Osteoblast (primary cell): ENCODE measurements around the gene BRPF3. TPM values are rescaled to one million over a fixed set of nuclear protein-coding genes. Genes with fewer than 3 reads are reported as not detected.

Experiments used
- DNase-seq: peaks from one replicate; pipeline ENCODE4 v3.0.0; 2011; ENCODE audit warnings: low spot score, mixed read lengths; ENCODE audit not compliant: insufficient read length; ENCODE audit errors: missing footprints
- H2AFZ ChIP-seq: 2 replicates; pipeline ENCODE4 v1.6.0; 2011; ENCODE audit warnings: mild to moderate bottlenecking, low read length
- H3K27ac ChIP-seq: 2 replicates; pipeline ENCODE4 v1.5.1; 2011; ENCODE audit warnings: mild to moderate bottlenecking, low read depth, low read length, moderate library complexity
- H3K27me3 ChIP-seq: 2 replicates; pipeline ENCODE4 v1.6.0; 2012; ENCODE audit warnings: mild to moderate bottlenecking, control low read depth, inconsistent platforms, low read length, moderate library complexity; ENCODE audit not compliant: insufficient read depth
- H3K36me3 ChIP-seq: 2 replicates; pipeline ENCODE4 v1.5.1; 2011; ENCODE audit warnings: mild to moderate bottlenecking, low read length, control low read depth, moderate library complexity; ENCODE audit not compliant: insufficient read depth
- H3K4me1 ChIP-seq: 2 replicates; pipeline ENCODE4 v1.5.1; 2011; ENCODE audit warnings: mild to moderate bottlenecking, low read length, control low read depth, moderate library complexity; ENCODE audit not compliant: insufficient read depth
- H3K4me2 ChIP-seq: 2 replicates; pipeline ENCODE4 v1.6.0; 2011; ENCODE audit warnings: mild to moderate bottlenecking, low read length; ENCODE audit not compliant: insufficient read depth
- H3K4me3 ChIP-seq: fragments of 200-600 bp; sonication (generic); 3 replicates; pipeline ENCODE4 v1.5.1; 2012; ENCODE audit warnings: mild to moderate bottlenecking, low read length, inconsistent platforms; ENCODE audit not compliant: insufficient read depth
- H3K79me2 ChIP-seq: 2 replicates; pipeline ENCODE4 v1.6.0; 2012; ENCODE audit warnings: mild to moderate bottlenecking, low read length, control low read depth, inconsistent platforms; ENCODE audit not compliant: insufficient read depth
- H3K9me3 ChIP-seq: 2 replicates; pipeline ENCODE4 v1.5.1; 2011; ENCODE audit warnings: low read depth, low read length, control low read depth
- H4K20me1 ChIP-seq: 2 replicates; pipeline ENCODE4 v1.6.0; 2012; ENCODE audit warnings: mild to moderate bottlenecking, low read length, control low read depth; ENCODE audit not compliant: insufficient read depth
- total RNA-seq: library from RNA; depleted of rRNA; stranded (reverse); fragments of >200 nt; gene quantifications from 2 replicates; pipeline ENCODE4 v1.2.3, GENCODE V29; 2012
- TF ChIP-seq, protein P1 (sequence below): IDR thresholded peaks from 2 replicates; pipeline ENCODE4 v1.5.1; 2011; ENCODE audit warnings: mild to moderate bottlenecking, low read depth, low read length, moderate library complexity; ENCODE audit errors: extremely low read depth

The BRPF3 gene
- total RNA-seq, 1 donor, result 18.8 TPM

DNA sequence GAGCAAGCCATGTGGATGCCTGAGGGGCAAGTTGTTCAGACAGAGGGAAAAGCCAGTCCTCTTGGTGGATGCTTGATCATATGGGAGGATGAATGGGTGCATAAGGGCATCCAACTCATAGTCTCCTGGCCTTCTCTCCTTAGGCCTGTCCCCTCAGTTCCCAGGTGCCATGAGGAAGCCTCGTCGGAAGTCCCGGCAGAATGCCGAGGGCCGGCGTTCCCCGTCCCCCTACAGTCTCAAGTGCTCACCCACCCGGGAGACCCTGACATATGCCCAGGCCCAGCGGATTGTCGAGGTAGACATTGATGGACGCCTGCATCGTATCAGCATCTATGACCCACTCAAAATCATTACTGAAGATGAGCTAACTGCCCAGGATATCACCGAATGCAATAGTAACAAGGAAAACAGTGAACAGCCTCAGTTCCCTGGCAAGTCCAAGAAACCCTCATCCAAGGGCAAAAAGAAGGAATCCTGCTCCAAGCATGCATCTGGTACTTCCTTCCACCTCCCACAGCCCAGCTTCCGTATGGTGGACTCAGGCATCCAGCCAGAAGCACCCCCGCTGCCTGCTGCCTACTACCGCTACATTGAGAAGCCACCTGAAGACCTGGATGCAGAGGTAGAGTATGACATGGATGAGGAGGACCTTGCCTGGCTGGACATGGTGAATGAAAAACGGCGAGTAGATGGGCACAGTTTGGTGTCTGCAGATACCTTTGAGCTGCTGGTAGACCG, 3.8 kb downstream of the BRPF3 start:
- Histone ChIP-seq H3K79me2 (peaks cover 79% of the 10 kb centered on the region), H3K27ac (no peak overlapping the region), H3K9me3 (no peaks in the 10 kb centered on the region), H4K20me1 (peaks cover 67% of the 10 kb centered on the region), H3K4me1 (peaks cover 13% of the 10 kb centered on the region), H2AFZ (no peak overlapping the region), H3K4me2 (no peak overlapping the region), H3K27me3 (no peaks in the 10 kb centered on the region), H3K36me3 (peaks cover 45% of the 10 kb centered on the region), H3K4me3 (no peak overlapping the region)
- DNase-seq, result no peak
- TF ChIP-seq, protein P1, sequence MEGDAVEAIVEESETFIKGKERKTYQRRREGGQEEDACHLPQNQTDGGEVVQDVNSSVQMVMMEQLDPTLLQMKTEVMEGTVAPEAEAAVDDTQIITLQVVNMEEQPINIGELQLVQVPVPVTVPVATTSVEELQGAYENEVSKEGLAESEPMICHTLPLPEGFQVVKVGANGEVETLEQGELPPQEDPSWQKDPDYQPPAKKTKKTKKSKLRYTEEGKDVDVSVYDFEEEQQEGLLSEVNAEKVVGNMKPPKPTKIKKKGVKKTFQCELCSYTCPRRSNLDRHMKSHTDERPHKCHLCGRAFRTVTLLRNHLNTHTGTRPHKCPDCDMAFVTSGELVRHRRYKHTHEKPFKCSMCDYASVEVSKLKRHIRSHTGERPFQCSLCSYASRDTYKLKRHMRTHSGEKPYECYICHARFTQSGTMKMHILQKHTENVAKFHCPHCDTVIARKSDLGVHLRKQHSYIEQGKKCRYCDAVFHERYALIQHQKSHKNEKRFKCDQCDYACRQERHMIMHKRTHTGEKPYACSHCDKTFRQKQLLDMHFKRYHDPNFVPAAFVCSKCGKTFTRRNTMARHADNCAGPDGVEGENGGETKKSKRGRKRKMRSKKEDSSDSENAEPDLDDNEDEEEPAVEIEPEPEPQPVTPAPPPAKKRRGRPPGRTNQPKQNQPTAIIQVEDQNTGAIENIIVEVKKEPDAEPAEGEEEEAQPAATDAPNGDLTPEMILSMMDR, result no peak

DNA sequence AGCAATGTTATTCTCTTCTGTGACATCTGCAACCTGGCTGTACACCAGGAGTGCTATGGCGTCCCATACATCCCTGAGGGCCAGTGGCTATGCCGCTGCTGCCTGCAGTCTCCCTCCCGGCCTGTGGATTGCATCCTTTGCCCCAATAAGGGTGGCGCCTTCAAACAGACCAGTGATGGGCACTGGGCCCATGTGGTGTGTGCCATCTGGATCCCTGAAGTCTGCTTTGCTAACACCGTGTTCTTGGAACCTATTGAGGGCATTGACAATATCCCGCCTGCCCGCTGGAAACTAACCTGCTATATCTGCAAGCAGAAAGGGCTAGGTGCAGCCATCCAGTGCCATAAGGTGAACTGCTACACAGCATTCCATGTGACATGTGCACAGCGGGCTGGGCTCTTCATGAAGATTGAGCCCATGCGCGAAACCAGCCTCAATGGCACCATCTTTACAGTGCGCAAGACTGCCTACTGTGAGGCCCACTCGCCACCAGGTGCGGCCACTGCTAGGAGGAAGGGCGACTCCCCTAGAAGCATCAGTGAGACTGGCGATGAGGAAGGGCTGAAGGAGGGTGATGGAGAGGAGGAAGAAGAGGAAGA, 4.6 kb downstream of the BRPF3 start:
- Histone ChIP-seq H3K9me3 (no peaks in the 10 kb centered on the region), H3K4me3 (no peak overlapping the region), H3K4me1 (peaks cover 8% of the 10 kb centered on the region), H2AFZ (no peak overlapping the region), H3K27me3 (no peaks in the 10 kb centered on the region), H3K27ac (no peak overlapping the region), H4K20me1 (peaks cover 72% of the 10 kb centered on the region), H3K4me2 (no peak overlapping the region), H3K79me2 (peaks cover 85% of the 10 kb centered on the region), H3K36me3 (peaks cover 47% of the 10 kb centered on the region)
- TF ChIP-seq, protein P1, result no peak
- DNase-seq, result no peak

DNA sequence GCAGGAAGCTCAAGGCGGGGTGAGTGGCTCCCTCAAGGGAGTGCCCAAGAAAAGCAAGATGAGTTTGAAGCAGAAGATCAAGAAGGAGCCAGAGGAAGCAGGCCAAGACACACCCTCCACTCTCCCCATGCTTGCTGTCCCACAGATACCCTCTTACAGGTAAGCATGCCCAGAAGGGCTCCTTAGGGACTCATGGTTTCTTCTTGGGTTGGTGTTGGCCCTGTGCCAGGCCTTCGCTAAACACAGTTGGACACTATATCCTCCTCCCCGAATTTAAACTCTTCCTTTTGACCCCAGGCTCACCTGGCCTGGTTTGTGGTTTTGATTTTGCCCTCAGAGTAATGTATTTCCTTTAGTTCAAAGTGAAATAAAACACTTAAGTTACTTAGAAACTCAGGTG, 5.1 kb downstream of the BRPF3 start:
- H3K4me2 ChIP-seq, result no peak overlapping the region
- H4K20me1 ChIP-seq, result peaks cover 72% of the 10 kb centered on the region
- peaks cover 85% of the 10 kb centered on the region for H3K79me2 ChIP-seq
- no peak overlapping the region for H3K27ac ChIP-seq
- no peak overlapping the region for H2AFZ ChIP-seq
- TF ChIP-seq, protein P1, result no peak
- no peaks in the 10 kb centered on the region for H3K9me3 ChIP-seq
- H3K36me3 ChIP-seq, result peaks cover 49% of the 10 kb centered on the region
- no peaks in the 10 kb centered on the region for H3K27me3 ChIP-seq
- DNase-seq, result no peak
- H3K4me3 ChIP-seq, result no peak overlapping the region
- peaks cover 7% of the 10 kb centered on the region for H3K4me1 ChIP-seq

DNA sequence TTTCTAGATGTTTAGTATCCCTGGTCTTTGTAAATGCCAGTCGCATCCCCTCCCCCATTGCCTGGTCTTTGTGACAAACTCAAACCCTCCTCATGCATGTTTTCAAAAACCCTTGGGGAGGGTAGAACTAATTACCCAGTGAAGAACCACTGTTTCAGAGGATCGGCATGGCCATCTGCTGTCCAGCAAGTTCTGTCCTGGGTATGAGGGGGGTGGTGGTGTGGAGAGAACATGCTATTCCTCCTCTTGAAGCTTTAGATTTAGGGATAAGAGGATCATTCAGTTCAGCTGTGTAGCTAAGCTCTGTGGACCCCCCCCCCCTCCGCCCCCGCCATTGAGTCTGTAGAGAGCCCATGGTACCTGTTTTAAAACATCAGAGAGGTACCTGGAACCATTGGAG, 5.6 kb downstream of the BRPF3 start:
- Histone ChIP-seq H3K36me3 (peaks cover 54% of the 10 kb centered on the region), H4K20me1 (peaks cover 72% of the 10 kb centered on the region), H3K79me2 (peaks cover 85% of the 10 kb centered on the region)

More for the DNA sequence above, 5.6 kb downstream of the BRPF3 start:
- Histone ChIP-seq H3K4me3 (no peak overlapping the region), H3K4me1 (peaks cover 7% of the 10 kb centered on the region), H3K9me3 (no peaks in the 10 kb centered on the region), H3K27me3 (no peaks in the 10 kb centered on the region), H3K4me2 (no peak overlapping the region), H2AFZ (no peak overlapping the region), H3K27ac (no peak overlapping the region)
- no peak for DNase-seq
- TF ChIP-seq, protein P1, result no peak
